GM23338 (cell line): Measurements from ENCODE around the gene BMPR1B.

Experiments used
- CREB1 ChIP-seq: fragments of 250-450 bp; sonication (Bioruptor Pico); IDR thresholded peaks from 2 replicates; pipeline ENCODE4 v1.5.0; 2020; ENCODE audit warnings: low read depth, mild to moderate bottlenecking, moderate library complexity
- CTCF ChIP-seq, 2 experiments: fragments of 200-600 bp in 1 of 2; sonication (generic) in 1 of 2; conservative IDR thresholded peaks; 2 replicates each; pipeline versions ENCODE4 v1.5.1 to v1.6.1; 2016 to 2017; ENCODE audit warnings: antibody characterized with exemption in 2 of 2, low read depth in 2 of 2, mild to moderate bottlenecking in 2 of 2, moderate library complexity in 1 of 2
- ETS1 ChIP-seq: IDR thresholded peaks from 2 replicates; pipeline ENCODE4 v1.6.1; 2016; ENCODE audit warnings: antibody characterized with exemption
- EZH2 ChIP-seq: fragments of 200-600 bp; sonication (generic); IDR thresholded peaks from one replicate; pipeline ENCODE4 v1.8.0; 2017; ENCODE audit warnings: antibody characterized with exemption, mild to moderate bottlenecking, low read depth; ENCODE audit not compliant: unreplicated experiment
- EZH2phosphoT487 ChIP-seq: fragments of 200-600 bp; sonication (generic); IDR thresholded peaks from one replicate; pipeline ENCODE4 v1.8.1; 2018; ENCODE audit warnings: antibody characterized with exemption; ENCODE audit not compliant: unreplicated experiment
- JUNB ChIP-seq: IDR thresholded peaks from one replicate; pipeline ENCODE4 v1.6.1; 2016; ENCODE audit warnings: antibody characterized with exemption; ENCODE audit not compliant: unreplicated experiment
- NANOG ChIP-seq: IDR thresholded peaks from 2 replicates; pipeline ENCODE4 v1.6.1; 2016; ENCODE audit warnings: antibody characterized with exemption, borderline replicate concordance
- POLR2AphosphoS5 ChIP-seq: IDR thresholded peaks from 2 replicates; pipeline ENCODE4 v1.6.1; 2016; ENCODE audit warnings: antibody characterized with exemption, low read depth
- REST ChIP-seq: IDR thresholded peaks from one replicate; pipeline ENCODE4 v1.6.1; 2018; ENCODE audit warnings: antibody characterized with exemption; ENCODE audit not compliant: unreplicated experiment
- STAT1 ChIP-seq: IDR thresholded peaks from one replicate; pipeline ENCODE4 v1.6.1; 2016; ENCODE audit warnings: antibody characterized with exemption; ENCODE audit not compliant: unreplicated experiment
- ZNF114 ChIP-seq: fragments of 250-450 bp; sonication (Bioruptor Pico); IDR thresholded peaks from 2 replicates; pipeline ENCODE4 v1.5.0; 2020; ENCODE audit warnings: mild to moderate bottlenecking, moderate library complexity
- ZNF331 ChIP-seq: fragments of 250-450 bp; sonication (Bioruptor Pico); IDR thresholded peaks from 2 replicates; pipeline ENCODE4 v1.5.0; 2020; ENCODE audit warnings: low read depth, mild to moderate bottlenecking, moderate library complexity
- ZNF462 ChIP-seq: fragments of 250-450 bp; sonication (Bioruptor Pico); IDR thresholded peaks from 2 replicates; pipeline ENCODE4 v1.5.0; 2020; ENCODE audit warnings: mild to moderate bottlenecking, moderate library complexity

- TF ChIP-seq CTCF (conservative IDR thresholded peaks at IDR 0.05; ENCODE audit: low read depth in 2 of 2): no peak
- TF ChIP-seq REST: no peak
- no peak for TF ChIP-seq EZH2
- TF ChIP-seq EZH2phosphoT487: no peak
- TF ChIP-seq CREB1 (CRISPR knock-in tag): no peak
- TF ChIP-seq JUNB: no peak
- no peak for TF ChIP-seq POLR2AphosphoS5
- TF ChIP-seq ZNF114 (CRISPR knock-in tag): no peak
- TF ChIP-seq ETS1: no peak
- TF ChIP-seq STAT1: no peak
- TF ChIP-seq ZNF462 (CRISPR knock-in tag): no peak
- TF ChIP-seq NANOG: no peak
- TF ChIP-seq ZNF331 (CRISPR knock-in tag): no peak
Measured at GRCh38 chr4:94877973-94878372, 120.2 kb downstream of the BMPR1B start.
